G401 (cell line): ENCODE results near the gene IFIT3. TPM values are rescaled to one million over a fixed set of nuclear protein-coding genes. Genes with fewer than 3 reads are reported as not detected.
"Not testable (repeated sequence)": the region's sequence is repeated elsewhere in the genome, so short reads cannot be mapped to it uniquely, and the experiment has no call there.

ENCODE experiments used
- DNase-seq: peaks from one replicate; pipeline ENCODE4 v3.0.0-alpha.2; 2015; ENCODE audit warnings: low spot score
- in situ Hi-C: cut with HindIII; loops from 2 replicates; pipeline ENCODE4 v1.10.0; 2016; ENCODE audit warnings: low sequenced_read_pairs, mixed read lengths
- total RNA-seq: library from RNA; depleted of rRNA; stranded (reverse); fragments of >200 nt; shearing (Covaris generic); gene quantifications from 2 replicates; pipeline ENCODE4 v1.2.3, GENCODE V29; 2014; rRNA removed

Gene IFIT3
- total RNA-seq, result 2.4 and 2.7 TPM in 2 replicates

GRCh38 chr10:89327803-89328441 lies at the start of gene IFIT3:
TSS of gene IFIT3 (plus strand) at chr10:89327997. CDS start at chr10:89328074, 77 bp downstream.
- DNase-seq, result peak; percentile 85
- in situ Hi-C loops, result no loop called here

- in situ Hi-C loops, result no loop called here
- DNase-seq, result peak; percentile 55
Measured at GRCh38 chr10:89278034-89278535, 49.7 kb upstream of the IFIT3 start.

GRCh38 chr10:89278900-89279392 lies 48.9 kb upstream of the IFIT3 start:
- no peak for DNase-seq
- in situ Hi-C loops, result no loop called here

- in situ Hi-C loops, result no loop called here
- peak; percentile 55 for DNase-seq
Measured at GRCh38 chr10:89279421-89279869, 48.4 kb upstream of the IFIT3 start.

GRCh38 chr10:89280508-89280907 lies 47.3 kb upstream of the IFIT3 start:
- in situ Hi-C loops, result no loop called here
- DNase-seq, result no peak

GRCh38 chr10:89281606-89282395 lies 46.0 kb upstream of the IFIT3 start:
- in situ Hi-C loops, result no loop called here

GRCh38 chr10:89283025-89283935 lies 44.5 kb upstream of the IFIT3 start:
- in situ Hi-C loops, result no loop called here
- DNase-seq, result peak; percentile 90

More at GRCh38 chr10:89281606-89282395, 46.0 kb upstream of the IFIT3 start:
- no peak for DNase-seq

GRCh38 chr10:89283936-89284475 lies 43.8 kb upstream of the IFIT3 start:
- in situ Hi-C loops, result no loop called here
- peak; percentile 93 for DNase-seq

- DNase-seq, in situ Hi-C loops: not testable (repeated sequence)
Measured at GRCh38 chr10:89284711-89285110, 43.1 kb upstream of the IFIT3 start.

- in situ Hi-C loops, DNase-seq: not testable (repeated sequence)
Measured at GRCh38 chr10:89285303-89285702, 42.5 kb upstream of the IFIT3 start.

- in situ Hi-C loops, result no loop called here
- DNase-seq, result no peak
Measured at GRCh38 chr10:89294721-89295239, 33.0 kb upstream of the IFIT3 start.

GRCh38 chr10:89295597-89295996 lies 32.2 kb upstream of the IFIT3 start:
- DNase-seq, result no peak
- in situ Hi-C loops, result no loop called here

- in situ Hi-C loops, result no loop called here
Measured at GRCh38 chr10:89296220-89296648, 31.6 kb upstream of the IFIT3 start.

GRCh38 chr10:89297356-89297755 lies 30.4 kb upstream of the IFIT3 start:
- in situ Hi-C loops, result no loop called here
- no peak for DNase-seq

More at GRCh38 chr10:89296220-89296648, 31.6 kb upstream of the IFIT3 start:
- DNase-seq, result no peak

GRCh38 chr10:89297791-89298190 lies 30.0 kb upstream of the IFIT3 start:
- in situ Hi-C loops, result no loop called here
- DNase-seq, result no peak

GRCh38 chr10:89299031-89299430 lies 28.8 kb upstream of the IFIT3 start:
- DNase-seq, result no peak
- in situ Hi-C loops, result no loop called here

GRCh38 chr10:89301232-89301631 lies 26.6 kb upstream of the IFIT3 start:
- DNase-seq, result peak; percentile 59
- in situ Hi-C loops, result no loop called here

GRCh38 chr10:89301721-89302445 lies 25.9 kb upstream of the IFIT3 start, which contains the start of gene IFIT2:
TSS of gene IFIT2 (plus strand) at chr10:89302046. CDS start at chr10:89302124, 78 bp downstream.
- DNase-seq, result peak; percentile 85
- in situ Hi-C loops, result no loop called here
